Measurements from ENCODE around the gene AAR2. TPM values are rescaled to one million over a fixed set of nuclear protein-coding genes. Genes with fewer than 3 reads are reported as not detected.

Gene AAR2
- total RNA-seq, 2 experiments from 2014 or later: 15.5 to 17.3 TPM

GRCh38 chr20:36266189-36266588, 29.9 kb downstream of the AAR2 start:
- Mint-ChIP-seq H3K4me1 (ENCODE audit: low read depth) (no peaks in the 10 kb centered on the region), H3K27me3 (ENCODE audit: low read depth) (no peaks in the 10 kb centered on the region), H3K36me3 (ENCODE audit: low read depth) (no peaks in the 10 kb centered on the region), H3K4me3 (no peak overlapping the region), H3K27ac (no peak overlapping the region), H3K9me3 (no peaks in the 10 kb centered on the region)
- intact Hi-C loops (cut with micrococcal nuclease): no loop called here
- DNase-seq: no peak
- CTCF ChIA-PET: no interaction called here

GRCh38 chr20:36267605-36268381, 31.5 kb downstream of the AAR2 start:
- intact Hi-C loops (cut with micrococcal nuclease): no loop called here
- CTCF ChIA-PET: interaction anchor here (0.6 to 1.6 kb wide), 5 partner anchors 58 to 697 kb away, joined by 3 to 5 read pairs (median 3); no protein-coding TSS in a partner anchor
- Mint-ChIP-seq H3K27ac (no peak overlapping the region), H3K36me3 (ENCODE audit: low read depth) (no peaks in the 10 kb centered on the region), H3K27me3 (ENCODE audit: low read depth) (no peaks in the 10 kb centered on the region), H3K9me3 (no peaks in the 10 kb centered on the region), H3K4me1 (ENCODE audit: low read depth) (no peaks in the 10 kb centered on the region), H3K4me3 (no peak overlapping the region)
- DNase-seq: no peak

GRCh38 chr20:36268440-36269342, 32.4 kb downstream of the AAR2 start:
- CTCF ChIA-PET: interaction anchor here (0.6 to 1.6 kb wide), 5 partner anchors 57 to 276 kb away, joined by 3 to 5 read pairs (median 3); no protein-coding TSS in a partner anchor
- Mint-ChIP-seq H3K36me3 (ENCODE audit: low read depth) (no peaks in the 10 kb centered on the region), H3K27me3 (ENCODE audit: low read depth) (no peaks in the 10 kb centered on the region), H3K4me3 (no peak overlapping the region), H3K9me3 (no peaks in the 10 kb centered on the region), H3K4me1 (ENCODE audit: low read depth) (no peaks in the 10 kb centered on the region), H3K27ac (no peak overlapping the region)
- DNase-seq: no peak
- intact Hi-C loops (cut with micrococcal nuclease): no loop called here

GRCh38 chr20:36269507-36269906, 33.2 kb downstream of the AAR2 start:
- Mint-ChIP-seq H3K27ac (no peak overlapping the region), H3K4me3 (no peak overlapping the region), H3K36me3 (ENCODE audit: low read depth) (no peaks in the 10 kb centered on the region), H3K9me3 (no peaks in the 10 kb centered on the region), H3K4me1 (ENCODE audit: low read depth) (no peaks in the 10 kb centered on the region), H3K27me3 (ENCODE audit: low read depth) (no peaks in the 10 kb centered on the region)
- CTCF ChIA-PET: interaction anchor here (1.2 to 1.6 kb wide), 2 partner anchors 58 to 170 kb away, joined by 3 to 5 read pairs; no protein-coding TSS in a partner anchor
- intact Hi-C loops (cut with micrococcal nuclease): no loop called here
- no peak for DNase-seq

GRCh38 chr20:36270744-36271638, 34.7 kb downstream of the AAR2 start:
- no peaks in the 10 kb centered on the region for H3K27me3 Mint-ChIP-seq (ENCODE audit: low read depth)
- DNase-seq: no peak
- H3K9me3 Mint-ChIP-seq: no peaks in the 10 kb centered on the region
- no peak overlapping the region for H3K4me3 Mint-ChIP-seq
- H3K4me1 Mint-ChIP-seq (ENCODE audit: low read depth): no peaks in the 10 kb centered on the region
- H3K36me3 Mint-ChIP-seq (ENCODE audit: low read depth): no peaks in the 10 kb centered on the region
- no peak overlapping the region for H3K27ac Mint-ChIP-seq
- CTCF ChIA-PET: interaction anchor here (0.9 kb wide), 1 partner anchor 168 kb away, joined by 3 read pairs; no protein-coding TSS in a partner anchor
- intact Hi-C loops (cut with micrococcal nuclease): no loop called here

GRCh38 chr20:36271639-36272546, 35.6 kb downstream of the AAR2 start:
- no peaks in the 10 kb centered on the region for H3K27me3 Mint-ChIP-seq (ENCODE audit: low read depth)
- CTCF ChIA-PET: interaction anchor here (1.1 kb wide), 1 partner anchor 54 kb away, joined by 3 read pairs; no protein-coding TSS in a partner anchor

GRCh38 chr20:36272547-36273220, 36.4 kb downstream of the AAR2 start:
- CTCF ChIA-PET: interaction anchor here (0.6 to 1.5 kb wide), 7 partner anchors 8 to 1423 kb away, joined by 3 to 4 read pairs (median 3); no protein-coding TSS in a partner anchor
- no peak overlapping the region for H3K27ac Mint-ChIP-seq
- no peaks in the 10 kb centered on the region for H3K9me3 Mint-ChIP-seq
- H3K4me3 Mint-ChIP-seq: no peak overlapping the region
- no peaks in the 10 kb centered on the region for H3K4me1 Mint-ChIP-seq (ENCODE audit: low read depth)
- H3K36me3 Mint-ChIP-seq (ENCODE audit: low read depth): no peaks in the 10 kb centered on the region
- intact Hi-C loops (cut with micrococcal nuclease): loop anchor here (1.0 kb wide), 1 partner anchor 167 kb away; no protein-coding TSS in a partner anchor
- H3K27me3 Mint-ChIP-seq (ENCODE audit: low read depth): no peaks in the 10 kb centered on the region
- no peak for DNase-seq

More at GRCh38 chr20:36271639-36272546, 35.6 kb downstream of the AAR2 start:
- no peaks in the 10 kb centered on the region for H3K36me3 Mint-ChIP-seq (ENCODE audit: low read depth)
- no peak overlapping the region for H3K4me3 Mint-ChIP-seq
- intact Hi-C loops (cut with micrococcal nuclease): no loop called here
- no peaks in the 10 kb centered on the region for H3K9me3 Mint-ChIP-seq
- no peak overlapping the region for H3K27ac Mint-ChIP-seq
- no peaks in the 10 kb centered on the region for H3K4me1 Mint-ChIP-seq (ENCODE audit: low read depth)
- no peak for DNase-seq

GRCh38 chr20:36273414-36274180, 37.3 kb downstream of the AAR2 start:
- Mint-ChIP-seq H3K9me3 (no peaks in the 10 kb centered on the region), H3K27me3 (ENCODE audit: low read depth) (no peaks in the 10 kb centered on the region), H3K4me1 (ENCODE audit: low read depth) (no peaks in the 10 kb centered on the region), H3K4me3 (no peak overlapping the region), H3K36me3 (ENCODE audit: low read depth) (no peaks in the 10 kb centered on the region), H3K27ac (no peak overlapping the region)
- intact Hi-C loops (cut with micrococcal nuclease): loop anchor here (1.0 kb wide), 1 partner anchor 166 kb away; no protein-coding TSS in a partner anchor
- DNase-seq: peak; percentile 34
- CTCF ChIA-PET: interaction anchor here (0.6 to 2.7 kb wide), 7 partner anchors 9 to 203 kb away, joined by 3 to 17 read pairs (median 3); no protein-coding TSS in a partner anchor

GRCh38 chr20:36274181-36274841, 38.0 kb downstream of the AAR2 start:
- Mint-ChIP-seq H3K27ac (no peak overlapping the region), H3K27me3 (ENCODE audit: low read depth) (no peaks in the 10 kb centered on the region), H3K4me3 (no peak overlapping the region), H3K36me3 (ENCODE audit: low read depth) (no peaks in the 10 kb centered on the region), H3K4me1 (ENCODE audit: low read depth) (no peaks in the 10 kb centered on the region), H3K9me3 (no peaks in the 10 kb centered on the region)
- intact Hi-C loops (cut with micrococcal nuclease): no loop called here
- CTCF ChIA-PET: interaction anchor here (0.5 to 2.7 kb wide), 6 partner anchors 9 to 165 kb away, joined by 3 to 17 read pairs (median 4); no protein-coding TSS in a partner anchor
- DNase-seq: no peak
